A549 (cell line): Measurements from ENCODE around the gene ARAP3. TPM values are rescaled to one million over a fixed set of nuclear protein-coding genes. Genes with fewer than 3 reads are reported as not detected.

ENCODE experiments used
- ATAC-seq, 2 experiments: fragments of 200-7000 bp in 1 of 2; fragments of >200 bp in 1 of 2; cut with Nextera tagmentation in 1 of 2; cut with Tn5 transposase in 1 of 2; 3 replicates each; pipeline versions ENCODE4 v1.8.0 to v1.9.1; 2018 to 2020; ENCODE audit warnings: mild to moderate bottlenecking in 1 of 2, moderate library complexity in 1 of 2
- CTCF ChIA-PET: fragments of 300-600 bp; sonication (Branson Sonifier 250); formaldehyde crosslinking; extraction: SDS; loops from one replicate; lab custom pipeline; 2021; ENCODE audit warnings: antibody characterized with exemption, inconsistent platforms; lab: Yijun Ruan, JAX
- POLR2A ChIA-PET: fragments of 350-600 bp; formaldehyde crosslinking; extraction: SDS; loops from one replicate; lab custom pipeline; 2021; ENCODE audit warnings: antibody characterized with exemption, inconsistent platforms; lab: Yijun Ruan, JAX
- DNase-seq, 2 experiments: peaks; one replicate each; pipeline versions ENCODE4 v3.0.0 to v3.0.0-alpha.2; 2011 to 2016; ENCODE audit warnings: low read depth in 1 of 2, low spot score in 1 of 2
- FAIRE-seq: peaks from 2 replicates; lab custom pipeline; 2011; peaks lifted over from hg19 to GRCh38; lab: Jason Lieb, UNC
- H3K27ac ChIP-seq, 2 experiments: fragments of >200 bp; sonication (Bioruptor Twin); formaldehyde crosslinking; 3 replicates each; pipeline ENCODE4 v1.5.1; 2016 to 2017
- H3K4me1 ChIP-seq: fragments of >200 bp; sonication (Bioruptor Twin); formaldehyde crosslinking; 3 replicates; pipeline ENCODE4 v1.6.1; 2016
- H3K4me2 ChIP-seq: fragments of >200 bp; sonication (Bioruptor Twin); formaldehyde crosslinking; 3 replicates; pipeline ENCODE4 v1.6.1; 2016
- H3K4me3 ChIP-seq: fragments of >200 bp; sonication (Bioruptor Twin); formaldehyde crosslinking; 3 replicates; pipeline ENCODE4 v1.5.1; 2016
- H3K9me3 ChIP-seq: fragments of >200 bp; sonication (Bioruptor Twin); formaldehyde crosslinking; 3 replicates; pipeline ENCODE4 v1.6.1; 2016
- BHLHE40 ChIP-seq: IDR thresholded peaks from 2 replicates; pipeline ENCODE4 v1.6.1; 2012; ENCODE audit warnings: low read depth, low read length, inconsistent platforms
- CBX2 ChIP-seq: fragments of 200-600 bp; sonication (generic); IDR thresholded peaks from 2 replicates; pipeline ENCODE4 v1.6.1; 2016; ENCODE audit warnings: low read depth, mild to moderate bottlenecking, borderline replicate concordance
- CEBPB ChIP-seq, 2 experiments: fragments of >200 bp in 1 of 2; sonication (Bioruptor Twin) in 1 of 2; formaldehyde crosslinking in 1 of 2; IDR thresholded peaks; 2 replicates each; pipeline ENCODE4 v1.6.1; 2012 to 2016
- CHD4 ChIP-seq: fragments of 200-600 bp; sonication (generic); IDR thresholded peaks from 2 replicates; pipeline ENCODE4 v1.6.1; 2016; ENCODE audit warnings: antibody characterized with exemption, mild to moderate bottlenecking, borderline replicate concordance
- E2F6 ChIP-seq: IDR thresholded peaks from 2 replicates; pipeline ENCODE4 v1.6.1; 2012; ENCODE audit warnings: low read depth, borderline replicate concordance
- ESRRA ChIP-seq: fragments of 150-350 bp; IDR thresholded peaks from 2 replicates; pipeline ENCODE4 v1.6.1; 2014; ENCODE audit warnings: mild to moderate bottlenecking, low read length, borderline replicate concordance
- FOXS1 ChIP-seq: fragments of 250-450 bp; sonication (Bioruptor Pico); IDR thresholded peaks from 2 replicates; pipeline ENCODE4 v1.5.0; 2020; ENCODE audit warnings: mild to moderate bottlenecking, moderate library complexity
- HDAC2 ChIP-seq: fragments of 200-600 bp; sonication (generic); IDR thresholded peaks from 2 replicates; pipeline ENCODE4 v1.6.1; 2016
- HMGXB4 ChIP-seq: fragments of 250-450 bp; sonication (Bioruptor Pico); IDR thresholded peaks from 2 replicates; pipeline ENCODE4 v1.5.0; 2021; ENCODE audit warnings: mild to moderate bottlenecking, moderate library complexity, borderline replicate concordance
- KDM5A ChIP-seq: fragments of 200-600 bp; sonication (generic); IDR thresholded peaks from 2 replicates; pipeline ENCODE4 v1.6.1; 2016; ENCODE audit warnings: antibody characterized with exemption, mild to moderate bottlenecking
- MAFK ChIP-seq: fragments of 450-650 bp; IDR thresholded peaks from 2 replicates; pipeline ENCODE4 v1.6.1; 2014; ENCODE audit not compliant: partially characterized antibody
- NFE2L2 ChIP-seq: fragments of 150-350 bp; conservative IDR thresholded peaks from 2 replicates; pipeline ENCODE4 v1.6.1; 2014; ENCODE audit warnings: low read length
- PBX3 ChIP-seq: IDR thresholded peaks from 2 replicates; pipeline ENCODE4 v1.6.1; 2012
- POLR2A ChIP-seq: IDR thresholded peaks from 2 replicates; pipeline ENCODE4 v1.6.1; 2012; ENCODE audit warnings: mild to moderate bottlenecking, low read length
- POLR2AphosphoS2 ChIP-seq: conservative IDR thresholded peaks from 2 replicates; pipeline ENCODE4 v1.6.1; 2012; ENCODE audit warnings: low read length, improper control_type of control experiment, inconsistent platforms
- RAD21 ChIP-seq, 2 experiments: fragments of >200 bp in 1 of 2; sonication (Bioruptor Twin) in 1 of 2; formaldehyde crosslinking in 1 of 2; IDR thresholded peaks in 1 of 2; conservative IDR thresholded peaks in 1 of 2; 2 replicates in 1 of 2; 3 replicates in 1 of 2; pipeline ENCODE4 v1.6.1; 2012 to 2018; ENCODE audit warnings: inconsistent platforms in 1 of 2
- REST ChIP-seq: fragments of 200-600 bp; sonication (generic); IDR thresholded peaks from 2 replicates; pipeline ENCODE4 v1.6.1; 2016; ENCODE audit warnings: antibody characterized with exemption, mild to moderate bottlenecking, moderate library complexity
- RFX5 ChIP-seq: fragments of 450-650 bp; IDR thresholded peaks from 2 replicates; pipeline ENCODE4 v1.7.1; 2014; ENCODE audit warnings: antibody characterized with exemption, mild to moderate bottlenecking, moderate library complexity
- SMC3 ChIP-seq: fragments of >200 bp; sonication (Bioruptor Twin); formaldehyde crosslinking; IDR thresholded peaks from 3 replicates; pipeline ENCODE4 v1.6.1; 2018; ENCODE audit warnings: inconsistent platforms
- TFCP2L1 ChIP-seq: fragments of 250-450 bp; sonication (Bioruptor Pico); IDR thresholded peaks from 2 replicates; pipeline ENCODE4 v1.5.0; 2021; ENCODE audit warnings: mild to moderate bottlenecking
- TP53 ChIP-seq: fragments of 250-450 bp; sonication (Bioruptor Pico); IDR thresholded peaks from 2 replicates; pipeline ENCODE4 v1.5.0; 2021; ENCODE audit warnings: mild to moderate bottlenecking, moderate library complexity
- WGBS: methylation state at CpG from one replicate; pipeline ENCODE4 v1.1.6; 2017; ENCODE audit errors: missing lambda C conversion rate; 5-methylcytosine and 5-hydroxymethylcytosine counted together
- polyA plus RNA-seq, 4 experiments: library from polyadenylated mRNA; depleted of rRNA in 3 of 4; stranded (reverse); fragments of >200 nt; fragmentation: RNase III in 1 of 4; extraction: RNeasy Plus Mini Kit Qiagen cat#74134 plus additional on column Dnase treatment in 1 of 4; gene quantifications; 2 replicates in 3 of 4; 3 replicates in 1 of 4; pipeline ENCODE4 v1.2.3, GENCODE V29; 2011 to 2017

ARAP3 gene
- polyA plus RNA-seq, 2 of the 4 experiments (the other 2 are of a cell fraction), result 3.0 to 6.6 TPM

- TF ChIP-seq REST, result no peak
- TF ChIP-seq KDM5A, result no peak
- no peak for TF ChIP-seq TP53 (CRISPR knock-in tag)
- TF ChIP-seq POLR2A, result no peak
- TF ChIP-seq RFX5, result no peak
- TF ChIP-seq MAFK, result no peak
- TF ChIP-seq POLR2AphosphoS2, result no peak
- TF ChIP-seq PBX3, result no peak
- no peak for TF ChIP-seq CEBPB (IDR thresholded peaks at IDR 0.05)
- TF ChIP-seq CHD4, result no peak
These were observed 11.1 kb upstream of the ARAP3 start (continued) for GRCh38 chr5:141692919-141693725.

GRCh38 chr5:141692533-141692888, 10.5 kb upstream of the ARAP3 start:
- CTCF ChIA-PET, result interaction anchor here (0.5 to 16.8 kb wide), 62 partner anchors 10 to 858 kb away, joined by 3 to 424 read pairs (median 6); partner anchors contain the start of genes ARAP3, DELE1, PCDH1 and PCDH12
- DNase-seq, result no peak
- POLR2A ChIA-PET, result interaction anchor here (0.5 to 1.5 kb wide), 4 partner anchors 23 to 400 kb away, joined by 3 to 11 read pairs (median 4); partner anchors contain the start of gene RNF14
- H3K27ac ChIP-seq, result peak overlapping the region in 1 of 2 experiments; percentile 57; a peak in 2 of 6 replicates
- H3K4me3 ChIP-seq, result peak overlapping the region; percentile 38
- H3K9me3 ChIP-seq, result no peaks in the 10 kb centered on the region
- peak overlapping the region; percentile 79 for H3K4me2 ChIP-seq
- TF ChIP-seq TFCP2L1 (no peak), CBX2 (no peak), CHD4 (no peak), ESRRA (no peak), FOXS1 (CRISPR knock-in tag) (no peak), BHLHE40 (no peak), E2F6 (no peak)
- no peak for FAIRE-seq
- ATAC-seq, result peak in 1 of 2 experiments; percentile 9; a peak in 3 of 6 replicates
- WGBS, result 9% methylated on average over 5 of the region's 5 CpGs
- peaks cover 2% of the 10 kb centered on the region; the same call in 1 of the 3 replicates for H3K4me1 ChIP-seq

GRCh38 chr5:141691867-141692532, 10.0 kb upstream of the ARAP3 start:
- DNase-seq (peak; percentile 71 to 74), FAIRE-seq (no peak), ATAC-seq (peak; percentile 91 to 96)
- H3K27ac ChIP-seq, result peak overlapping the region in 1 of 2 experiments; percentile 57; a peak in 2 of 6 replicates
- ChIA-PET POLR2A (interaction anchor here (0.5 to 1.5 kb wide), 5 partner anchors 23 to 401 kb away, joined by 3 to 11 read pairs (median 3); partner anchors contain the start of gene RNF14), CTCF (interaction anchor here (0.5 to 16.8 kb wide), 75 partner anchors 9 to 858 kb away, joined by 3 to 424 read pairs (median 5); partner anchors contain the start of genes ARAP3, DELE1, PCDH1 and PCDH12)
- WGBS, result 2% methylated on average over 16 of the region's 30 CpGs
- peak overlapping the region; percentile 79 for H3K4me2 ChIP-seq
- H3K9me3 ChIP-seq, result no peaks in the 10 kb centered on the region
- peaks cover 2% of the 10 kb centered on the region; the same call in 1 of the 3 replicates for H3K4me1 ChIP-seq
- peak overlapping the region; percentile 38 for H3K4me3 ChIP-seq
- TF ChIP-seq HDAC2 (0 out of 2 replicates have a peak, but pooled peaks have one; percentile 38), NFE2L2 (no peak), RAD21 (conservative IDR thresholded peaks at IDR 0.05 in 1 of 2, IDR thresholded peaks at IDR 0.05 in 1 of 2) (peak; percentile 95 to 99), PBX3 (no peak), ESRRA (peak; percentile 99), SMC3 (peak; percentile 92), HMGXB4 (CRISPR knock-in tag) (no peak)
